ENCODE results near the gene VEGFB. TPM values are rescaled to one million over a fixed set of nuclear protein-coding genes. Genes with fewer than 3 reads are reported as not detected.
"Not testable (repeated sequence)": the region's sequence is repeated elsewhere in the genome, so short reads cannot be mapped to it uniquely, and the experiment has no call there.

Gene VEGFB
- total RNA-seq, 1 donor from 2014 or later: 104 TPM

DNA sequence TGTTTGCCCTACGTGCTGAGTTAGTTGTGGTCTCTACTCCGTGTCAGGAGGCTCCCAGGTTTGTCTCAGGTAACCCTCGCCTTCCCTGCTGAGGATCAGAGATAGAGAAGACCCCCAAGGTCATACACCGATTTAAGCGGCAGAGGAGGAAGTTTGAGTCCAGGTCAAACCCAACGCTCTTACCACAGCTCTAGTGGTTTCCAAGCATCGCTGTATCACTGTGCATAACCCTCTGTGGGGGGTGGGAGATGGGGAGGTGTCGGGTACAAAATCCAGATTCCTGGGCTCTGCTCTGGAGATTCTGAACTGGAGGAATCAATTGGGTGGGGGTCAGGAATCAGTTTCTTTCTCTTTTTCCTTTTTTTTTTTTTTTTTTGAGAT, 3.4 kb upstream of the VEGFB start:
- no peak for DNase-seq (ENCODE audit: low spot score)

DNA sequence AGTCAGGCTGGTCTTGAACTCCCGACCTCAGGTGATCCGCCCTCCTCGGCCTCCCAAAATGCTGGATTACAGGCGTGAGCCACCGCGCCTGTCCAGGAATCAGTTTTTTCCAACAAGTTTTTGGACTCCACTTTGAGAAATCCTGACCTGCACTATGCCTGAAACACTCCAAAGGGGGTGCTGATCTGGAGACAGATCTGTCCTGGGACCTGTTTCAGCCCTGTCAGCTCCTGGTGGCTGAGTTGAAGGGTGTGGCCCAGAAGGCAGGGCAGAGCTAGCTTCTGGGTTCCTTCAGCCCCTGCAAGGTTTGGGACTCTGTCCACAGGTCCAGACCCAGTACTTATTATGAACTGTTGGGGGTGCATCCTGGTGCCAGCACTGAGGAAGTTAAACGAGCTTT, 2.8 kb upstream of the VEGFB start:
- DNase-seq (ENCODE audit: low spot score): no peak

GRCh38 chr11:64232182-64232966, 2.0 kb upstream of the VEGFB start:
- DNase-seq (ENCODE audit: low spot score): no peak

DNA sequence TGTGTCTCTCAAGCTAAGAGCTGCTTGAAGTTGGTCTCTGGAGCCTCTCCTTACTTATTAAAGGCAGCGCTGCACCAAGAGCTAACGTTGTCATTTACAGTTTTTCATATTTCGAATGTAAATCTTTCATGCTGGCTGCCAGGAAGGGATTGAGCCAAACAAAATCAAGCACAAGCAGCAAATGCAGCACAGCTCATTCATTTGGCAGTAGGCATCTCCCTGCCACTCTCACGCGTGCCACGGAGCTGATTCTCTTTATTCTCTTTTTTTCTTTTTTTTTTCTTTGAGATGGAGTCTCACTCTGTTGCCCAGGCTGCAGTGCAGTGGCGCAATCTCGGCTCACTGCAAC, 1.4 kb upstream of the VEGFB start:
- DNase-seq (ENCODE audit: low spot score): no peak

- DNase-seq (ENCODE audit: low spot score): no peak
These were observed 429 bp downstream of the VEGFB start for GRCh38 chr11:64234647-64235379.

DNA sequence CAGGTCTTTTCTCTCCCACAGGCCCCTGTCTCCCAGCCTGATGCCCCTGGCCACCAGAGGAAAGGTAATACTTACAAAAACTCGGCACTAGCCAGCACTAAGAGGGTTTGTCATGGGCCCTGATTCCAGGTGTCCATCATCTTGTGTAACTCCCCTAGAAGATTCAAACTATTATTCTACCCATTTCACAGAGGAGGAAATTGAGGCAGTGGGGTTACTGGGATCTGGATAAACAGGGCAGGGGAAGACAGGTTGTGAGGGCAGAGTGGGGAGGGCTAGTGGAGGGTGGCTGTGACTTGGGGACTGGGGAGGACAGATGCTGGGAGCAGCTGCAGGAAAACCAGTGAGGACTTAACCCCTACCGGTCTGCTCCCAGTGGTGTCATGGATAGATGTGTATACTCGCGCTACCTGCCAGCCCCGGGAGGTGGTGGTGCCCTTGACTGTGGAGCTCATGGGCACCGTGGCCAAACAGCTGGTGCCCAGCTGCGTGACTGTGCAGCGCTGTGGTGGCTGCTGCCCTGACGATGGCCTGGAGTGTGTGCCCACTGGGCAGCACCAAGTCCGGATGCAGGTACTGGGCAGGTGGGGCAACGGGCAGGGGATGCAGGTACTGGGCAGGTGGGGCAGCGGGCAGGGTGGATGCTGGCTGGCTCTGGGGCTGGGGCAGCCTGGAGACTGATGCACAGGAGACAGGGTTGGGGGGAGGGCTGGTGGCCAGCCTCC, 1.2 kb downstream of the VEGFB start:
- no peak for DNase-seq (ENCODE audit: low spot score)

DNA sequence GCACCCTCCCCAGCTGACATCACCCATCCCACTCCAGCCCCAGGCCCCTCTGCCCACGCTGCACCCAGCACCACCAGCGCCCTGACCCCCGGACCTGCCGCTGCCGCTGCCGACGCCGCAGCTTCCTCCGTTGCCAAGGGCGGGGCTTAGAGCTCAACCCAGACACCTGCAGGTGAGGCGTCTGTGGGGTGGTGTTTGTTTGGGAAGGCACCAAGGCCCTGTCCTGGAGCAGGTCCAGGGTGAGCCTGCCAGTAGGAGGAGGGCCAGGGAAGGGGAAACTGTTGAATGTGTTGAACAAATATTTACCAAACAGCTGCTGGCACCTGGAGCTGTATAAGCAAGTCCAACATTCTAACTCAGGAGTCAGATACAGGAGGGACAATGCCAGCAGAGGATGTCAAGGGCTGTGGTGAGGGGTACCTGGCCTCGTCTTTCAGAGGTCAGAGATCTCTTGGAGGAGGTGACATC, 3.1 kb downstream of the VEGFB start:
- peak; percentile 90 for DNase-seq (ENCODE audit: low spot score)

- DNase-seq (ENCODE audit: low spot score): no peak
These were observed 3.7 kb downstream of the VEGFB start for GRCh38 chr11:64238076-64238475.

DNA sequence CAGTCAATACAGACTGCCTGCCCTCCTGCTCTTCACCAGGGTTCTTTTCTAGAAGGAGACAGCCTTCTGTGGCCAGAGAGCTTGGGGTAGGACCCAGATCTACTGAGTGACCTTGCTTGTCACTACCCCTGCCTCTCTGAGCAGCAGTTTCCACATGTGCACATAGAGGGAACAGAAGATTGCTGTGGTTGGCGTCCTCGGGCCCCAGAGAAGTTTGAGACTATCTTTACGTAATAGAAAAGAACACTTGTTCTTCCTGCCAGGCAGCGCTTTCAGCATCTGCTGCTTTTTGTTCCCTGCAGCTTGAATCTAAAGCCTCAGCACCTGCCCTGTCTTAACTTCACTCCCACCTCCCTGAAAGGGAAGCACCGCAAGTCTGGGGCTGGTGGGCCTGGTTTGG, 4.6 kb downstream of the VEGFB start:
- DNase-seq (ENCODE audit: low spot score): no peak

DNA sequence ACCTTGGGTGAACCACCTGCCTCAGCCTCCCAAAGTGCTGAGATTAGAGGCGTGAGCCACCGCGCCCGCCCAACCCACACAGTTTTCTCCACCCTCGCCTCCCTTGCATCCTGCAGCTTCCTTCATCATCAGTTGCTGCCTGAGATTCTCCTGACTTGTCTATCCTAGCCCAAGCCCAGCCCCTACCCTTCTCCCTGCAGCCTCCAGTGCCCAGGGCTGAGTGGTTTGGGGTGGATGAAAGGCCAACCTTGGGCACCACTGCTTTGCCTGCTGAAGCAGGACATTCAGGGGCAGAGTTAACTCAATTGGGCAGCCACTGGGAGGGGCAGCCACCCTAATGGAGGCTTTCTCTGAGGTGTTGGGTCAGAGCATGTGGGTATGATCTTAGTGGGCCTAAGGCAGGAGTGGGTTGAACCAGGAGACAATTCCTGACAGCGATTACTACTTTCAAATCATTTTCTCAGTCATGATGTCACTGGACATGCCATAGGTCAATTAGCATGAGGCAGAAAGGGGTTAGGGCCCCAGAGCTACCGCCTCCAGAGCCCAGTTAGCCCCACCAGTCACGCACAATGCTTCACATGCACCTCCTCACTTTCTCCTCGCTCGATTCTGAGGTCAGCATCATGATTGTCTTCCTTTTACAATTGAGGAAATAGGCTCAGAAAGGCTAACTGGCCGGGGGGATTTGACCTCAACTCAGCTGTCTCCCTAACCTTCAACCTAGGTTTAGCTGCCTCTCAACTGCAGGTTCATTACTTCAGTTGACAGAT, 5.5 kb downstream of the VEGFB start:
- DNase-seq (ENCODE audit: low spot score): peak; percentile 52

DNA sequence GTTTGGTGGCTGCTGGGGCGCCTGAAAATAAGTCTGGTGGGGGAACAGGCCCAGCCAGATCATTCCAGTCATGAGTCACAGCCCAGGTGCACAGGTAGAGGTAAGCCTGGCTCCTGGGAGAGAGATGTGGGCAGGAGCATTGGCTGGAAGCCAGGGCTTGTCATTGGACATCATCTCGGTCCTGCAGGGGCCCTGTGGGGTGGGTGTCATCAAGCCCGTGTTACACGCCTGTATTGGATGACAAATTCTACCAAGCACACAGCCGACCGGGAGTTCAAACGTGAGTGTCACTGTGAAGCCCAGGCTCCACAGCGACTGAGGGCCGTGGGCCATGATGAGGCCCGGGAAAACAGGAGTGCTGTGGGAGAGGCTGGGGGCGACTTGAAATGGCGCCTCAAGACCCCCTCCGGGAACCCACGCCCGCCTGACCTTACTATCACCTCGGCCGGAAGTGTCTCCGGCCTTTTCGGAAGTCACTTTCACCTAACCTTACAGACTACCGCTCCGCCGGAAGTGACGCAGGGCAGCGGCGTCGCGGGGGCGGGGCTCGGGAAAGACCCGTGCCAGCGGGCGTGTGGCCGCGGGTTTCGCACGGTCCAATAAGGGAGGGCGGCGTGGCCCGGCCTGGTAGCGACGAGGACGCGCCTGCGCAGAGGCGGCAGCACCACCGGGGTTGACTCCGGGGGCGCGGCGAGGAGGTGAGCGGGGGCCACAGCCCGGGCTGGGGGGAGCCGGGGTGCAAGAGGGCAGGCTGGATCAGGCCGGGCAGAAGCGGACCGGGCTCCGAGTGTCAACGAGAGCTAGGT, 6.3 kb downstream of the VEGFB start, which contains the start of gene FKBP2:
Gene FKBP2, plus strand, starts transcription at position 661 of the 806 bp plus-strand sequence. CDS start 1,293 bp downstream, outside the sequence.
- peak; percentile 98 for DNase-seq (ENCODE audit: low spot score)

DNA sequence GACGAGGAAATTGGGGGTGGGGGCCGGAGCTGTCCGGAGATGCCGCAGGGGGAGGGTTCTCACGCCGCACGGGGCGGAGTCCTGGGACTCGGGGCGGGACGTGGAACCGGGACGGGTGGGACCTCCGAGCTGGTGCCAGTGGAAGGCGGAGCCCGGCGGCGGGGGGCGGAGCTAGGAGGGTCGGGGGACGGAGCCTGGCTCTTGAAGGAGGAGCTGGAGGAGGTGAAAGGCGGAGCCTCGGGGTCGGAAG, 6.8 kb downstream of the VEGFB start:
- peak; percentile 100 for DNase-seq (ENCODE audit: low spot score)

DNA sequence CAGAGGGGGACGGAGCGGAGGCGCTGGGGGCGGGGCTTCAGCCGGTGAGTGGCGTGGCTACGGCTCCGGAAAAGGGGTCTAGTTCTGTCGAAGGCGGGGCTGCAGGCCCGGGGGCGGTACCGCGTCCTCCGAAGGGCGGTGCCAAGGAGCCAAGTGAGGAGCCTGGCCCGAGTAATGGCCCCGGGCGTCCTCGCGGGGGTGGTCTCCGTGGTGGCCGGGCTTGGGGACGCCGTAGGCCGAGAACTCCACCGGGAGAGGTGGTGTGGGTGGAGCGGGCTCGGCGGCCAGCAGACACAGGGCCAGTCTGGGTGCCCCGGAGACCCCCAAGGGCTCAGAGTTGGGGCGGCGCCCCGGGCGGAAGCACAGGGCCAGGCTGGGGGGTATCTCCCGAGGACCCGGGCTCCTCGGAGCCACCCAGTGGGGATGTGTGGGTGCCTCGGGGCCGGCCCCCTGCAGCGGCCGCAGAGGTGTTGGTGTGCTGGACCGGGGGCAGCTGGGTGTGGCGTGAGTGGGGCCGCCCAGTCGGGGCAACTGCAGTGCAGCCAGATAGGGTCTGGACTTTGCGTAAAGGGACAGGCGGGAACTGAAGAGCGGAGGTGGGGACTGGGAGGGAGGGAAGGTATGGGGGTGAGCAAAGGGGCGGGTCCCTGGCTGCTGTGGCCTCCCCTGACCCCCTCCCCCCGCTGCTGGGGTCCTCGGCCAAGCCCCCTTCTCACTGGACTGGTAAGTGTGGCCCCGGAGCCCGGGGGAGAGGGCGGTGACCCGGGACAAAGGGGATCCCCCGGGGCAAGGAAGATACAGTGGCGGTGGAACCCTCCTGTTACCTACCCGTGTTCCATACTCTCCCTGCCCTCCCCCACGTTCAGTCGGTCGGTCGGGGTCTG, 7.3 kb downstream of the VEGFB start:
- peak; percentile 42 for DNase-seq (ENCODE audit: low spot score)

GRCh38 chr11:64243236-64243854, 9.0 kb downstream of the VEGFB start:
- DNase-seq (ENCODE audit: low spot score): no peak

DNA sequence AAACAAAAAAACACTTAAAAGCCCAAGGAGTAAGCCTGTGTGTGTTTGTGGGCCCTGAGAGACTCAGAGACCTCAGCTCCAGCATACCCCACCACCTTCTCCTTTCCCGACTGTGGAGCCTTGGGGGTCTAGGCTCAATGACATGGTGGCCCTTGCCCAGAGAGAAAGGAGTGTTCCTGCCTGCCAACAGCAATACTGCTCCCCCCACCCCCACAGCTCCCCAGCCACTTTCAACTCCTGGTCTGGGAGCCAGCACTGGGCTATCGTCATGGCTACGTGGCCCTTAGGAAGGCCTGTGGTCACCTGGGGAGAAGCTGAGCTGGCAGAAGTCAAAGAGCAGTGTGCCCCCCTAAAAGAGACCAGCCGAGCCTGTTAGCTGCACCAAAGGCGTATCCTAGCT, 9.7 kb downstream of the VEGFB start:
- no peak for DNase-seq (ENCODE audit: low spot score)

GRCh38 chr11:64244966-64245365, 10.6 kb downstream of the VEGFB start:
- DNase-seq (ENCODE audit: low spot score): no peak

- DNase-seq (ENCODE audit: low spot score): no peak
These were observed 11.0 kb downstream of the VEGFB start for GRCh38 chr11:64245401-64245796.

GRCh38 chr11:64245797-64246620, 11.6 kb downstream of the VEGFB start:
- DNase-seq (ENCODE audit: low spot score): peak; percentile 60

DNA sequence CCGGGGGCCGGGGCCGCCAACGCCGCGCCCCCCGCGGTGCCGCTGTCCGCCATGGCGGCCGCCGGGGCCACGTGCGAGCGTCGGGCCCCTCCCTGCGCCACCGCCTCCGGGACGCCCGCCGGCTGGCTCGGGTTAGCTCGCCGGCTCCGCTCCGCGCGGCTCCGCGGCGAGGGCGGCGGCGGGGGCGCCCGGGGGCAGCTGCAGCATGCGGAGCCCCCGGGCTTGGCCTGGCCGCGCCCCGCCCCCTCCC, 12.2 kb downstream of the VEGFB start:
- not testable (repeated sequence) for DNase-seq (ENCODE audit: low spot score)
